HepG2 (cell line): ENCODE results near the gene U2AF2. TPM values are rescaled to one million over a fixed set of nuclear protein-coding genes. Genes with fewer than 3 reads are reported as not detected.

ENCODE experiments used
- FIP1L1 ChIP-seq: fragments of 200-400 bp; formaldehyde crosslinking; IDR thresholded peaks from 2 replicates; pipeline ENCODE4 v1.6.1; 2018; ENCODE audit warnings: low read depth, mild to moderate bottlenecking, low read length, moderate library complexity, borderline replicate concordance; ENCODE audit not compliant: insufficient read depth
- KMT2B ChIP-seq: IDR thresholded peaks from 2 replicates; pipeline ENCODE4 v1.6.1; 2016; ENCODE audit warnings: missing genetic modification reagents, missing compliant biosample characterization
- MZF1 ChIP-seq: sonication (generic); formaldehyde crosslinking; IDR thresholded peaks from 2 replicates; pipeline ENCODE4 v1.8.1; 2023; ENCODE audit warnings: mild to moderate bottlenecking, missing genetic modification reagents, borderline replicate concordance
- SMC3 ChIP-seq: IDR thresholded peaks from 2 replicates; pipeline ENCODE4 v1.6.1; 2011; ENCODE audit warnings: low read length, improper control_type of control experiment
- ZNF232 ChIP-seq: sonication (generic); formaldehyde crosslinking; IDR thresholded peaks from 2 replicates; pipeline ENCODE4 v1.4.0; 2020; ENCODE audit warnings: missing genetic modification reagents, borderline replicate concordance
- ZNF605 ChIP-seq: sonication (generic); formaldehyde crosslinking; IDR thresholded peaks from 2 replicates; pipeline ENCODE4 v1.8.0; 2022; ENCODE audit warnings: mild to moderate bottlenecking, missing genetic modification reagents
- ZNF839 ChIP-seq: sonication (generic); formaldehyde crosslinking; IDR thresholded peaks from 2 replicates; pipeline ENCODE4 v1.4.0; 2020; ENCODE audit warnings: missing genetic modification reagents, mild to moderate bottlenecking, borderline replicate concordance
- polyA plus RNA-seq, 8 experiments: library from polyadenylated mRNA; depleted of rRNA in 3 of 8; stranded (reverse) in 7 of 8; unstranded in 1 of 8; fragments of >200 nt; fragmentation: Illumina TruSeq in 4 of 8; extraction: Trizol in 4 of 8; gene quantifications; 2 replicates each; pipeline versions ENCODE4 v1.2.1 to v1.2.3, GENCODE V29; 2011 to 2016; ENCODE audit warnings: low read depth in 4 of 8, missing spikeins in 1 of 8, mixed read lengths in 1 of 8; ENCODE audit not compliant: insufficient read depth in 1 of 8
- total RNA-seq, 5 experiments: library from RNA; depleted of rRNA; stranded (reverse); fragments of >200 nt; fragmentation: Illumina TruSeq; extraction: Trizol; gene quantifications; 2 replicates each; pipeline ENCODE4 v1.2.3, GENCODE V29; 2016; ENCODE audit warnings: low read depth in 1 of 5
- TF ChIP-seq, protein P1 (sequence below), 2 experiments: fragments of 450-650 bp in 1 of 2; sonication (generic) in 1 of 2; formaldehyde crosslinking; IDR thresholded peaks; 2 replicates each; pipeline versions ENCODE4 v1.5.0 to v1.8.0; 2020 to 2022; ENCODE audit warnings: mild to moderate bottlenecking in 1 of 2, missing genetic modification reagents in 1 of 2
- TF ChIP-seq, protein P2 (sequence below), 2 experiments: fragments of 450-650 bp in 1 of 2; sonication (generic) in 1 of 2; formaldehyde crosslinking in 1 of 2; IDR thresholded peaks; 2 replicates each; pipeline versions ENCODE4 v1.6.1 to v1.8.0; 2016 to 2022; ENCODE audit warnings: antibody characterized with exemption in 1 of 2, mild to moderate bottlenecking in 1 of 2, missing genetic modification reagents in 1 of 2
- TF ChIP-seq, protein P3 (sequence below): sonication (generic); formaldehyde crosslinking; IDR thresholded peaks from 2 replicates; pipeline ENCODE4 v1.4.0; 2020; ENCODE audit warnings: missing genetic modification reagents, borderline replicate concordance
- TF ChIP-seq, protein P4 (sequence below): fragments of 450-650 bp; IDR thresholded peaks from 2 replicates; pipeline ENCODE4 v1.6.1; 2017

The U2AF2 gene
- total and polyA plus RNA-seq, 2 of the 13 experiments (the other 11 are each of a cell fraction or from before 2014, with no cell fraction given) = 84.3 to 124 TPM

DNA sequence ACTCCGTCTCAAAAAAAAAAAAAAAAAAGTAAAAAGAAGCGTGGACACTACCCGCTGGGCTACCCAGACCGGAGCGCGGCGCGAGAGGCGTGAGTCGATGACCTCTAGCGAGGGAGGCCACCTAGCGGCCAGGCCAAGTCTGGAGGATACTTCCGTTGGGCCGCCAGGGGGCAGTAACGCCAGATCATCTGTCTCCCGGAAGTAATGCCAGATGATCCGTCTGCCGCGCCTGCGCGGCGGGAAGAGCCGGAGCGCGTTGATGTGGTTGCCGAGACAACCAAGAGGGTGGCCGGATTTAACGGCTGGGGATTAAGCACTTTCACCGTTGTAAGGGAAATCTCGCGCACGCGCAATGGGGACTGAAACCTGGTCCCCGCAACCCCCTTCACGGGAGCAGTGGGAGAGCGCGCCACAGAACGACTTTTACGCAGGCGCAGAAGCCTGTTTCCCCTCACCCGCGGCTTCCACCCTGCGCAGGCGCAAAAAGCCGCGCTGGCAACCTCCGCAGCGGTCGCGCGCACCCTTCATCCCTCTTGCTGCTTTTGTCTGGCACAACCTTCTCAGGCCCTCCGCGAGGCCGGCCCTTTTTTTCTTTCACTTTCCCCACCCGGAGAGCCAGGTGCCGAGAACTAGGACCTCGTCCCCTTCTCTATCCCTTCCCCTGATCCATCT lies 1.0 kb upstream of the U2AF2 start (continued):
- TF ChIP-seq, protein P1, sequence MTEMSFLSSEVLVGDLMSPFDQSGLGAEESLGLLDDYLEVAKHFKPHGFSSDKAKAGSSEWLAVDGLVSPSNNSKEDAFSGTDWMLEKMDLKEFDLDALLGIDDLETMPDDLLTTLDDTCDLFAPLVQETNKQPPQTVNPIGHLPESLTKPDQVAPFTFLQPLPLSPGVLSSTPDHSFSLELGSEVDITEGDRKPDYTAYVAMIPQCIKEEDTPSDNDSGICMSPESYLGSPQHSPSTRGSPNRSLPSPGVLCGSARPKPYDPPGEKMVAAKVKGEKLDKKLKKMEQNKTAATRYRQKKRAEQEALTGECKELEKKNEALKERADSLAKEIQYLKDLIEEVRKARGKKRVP (CRISPR knock-in tag; IDR thresholded peaks at IDR 0.05) = 0 out of 4 replicates have a peak, but pooled peaks of 1 of the 2 experiments have one; percentile 54
- TF ChIP-seq, protein P2, sequence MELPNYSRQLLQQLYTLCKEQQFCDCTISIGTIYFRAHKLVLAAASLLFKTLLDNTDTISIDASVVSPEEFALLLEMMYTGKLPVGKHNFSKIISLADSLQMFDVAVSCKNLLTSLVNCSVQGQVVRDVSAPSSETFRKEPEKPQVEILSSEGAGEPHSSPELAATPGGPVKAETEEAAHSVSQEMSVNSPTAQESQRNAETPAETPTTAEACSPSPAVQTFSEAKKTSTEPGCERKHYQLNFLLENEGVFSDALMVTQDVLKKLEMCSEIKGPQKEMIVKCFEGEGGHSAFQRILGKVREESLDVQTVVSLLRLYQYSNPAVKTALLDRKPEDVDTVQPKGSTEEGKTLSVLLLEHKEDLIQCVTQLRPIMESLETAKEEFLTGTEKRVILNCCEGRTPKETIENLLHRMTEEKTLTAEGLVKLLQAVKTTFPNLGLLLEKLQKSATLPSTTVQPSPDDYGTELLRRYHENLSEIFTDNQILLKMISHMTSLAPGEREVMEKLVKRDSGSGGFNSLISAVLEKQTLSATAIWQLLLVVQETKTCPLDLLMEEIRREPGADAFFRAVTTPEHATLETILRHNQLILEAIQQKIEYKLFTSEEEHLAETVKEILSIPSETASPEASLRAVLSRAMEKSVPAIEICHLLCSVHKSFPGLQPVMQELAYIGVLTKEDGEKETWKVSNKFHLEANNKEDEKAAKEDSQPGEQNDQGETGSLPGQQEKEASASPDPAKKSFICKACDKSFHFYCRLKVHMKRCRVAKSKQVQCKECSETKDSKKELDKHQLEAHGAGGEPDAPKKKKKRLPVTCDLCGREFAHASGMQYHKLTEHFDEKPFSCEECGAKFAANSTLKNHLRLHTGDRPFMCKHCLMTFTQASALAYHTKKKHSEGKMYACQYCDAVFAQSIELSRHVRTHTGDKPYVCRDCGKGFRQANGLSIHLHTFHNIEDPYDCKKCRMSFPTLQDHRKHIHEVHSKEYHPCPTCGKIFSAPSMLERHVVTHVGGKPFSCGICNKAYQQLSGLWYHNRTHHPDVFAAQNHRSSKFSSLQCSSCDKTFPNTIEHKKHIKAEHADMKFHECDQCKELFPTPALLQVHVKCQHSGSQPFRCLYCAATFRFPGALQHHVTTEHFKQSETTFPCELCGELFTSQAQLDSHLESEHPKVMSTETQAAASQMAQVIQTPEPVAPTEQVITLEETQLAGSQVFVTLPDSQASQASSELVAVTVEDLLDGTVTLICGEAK (IDR thresholded peaks at IDR 0.05) = no peak
- TF ChIP-seq, protein P2 (CRISPR knock-in tag; IDR thresholded peaks at IDR 0.05) = no peak
- TF ChIP-seq SMC3 (peak; percentile 50; the same call in 1 of the 2 replicates), ZNF839 (CRISPR knock-in tag) (0 out of 2 replicates have a peak, but pooled peaks have one; percentile 64), KMT2B (CRISPR knock-in tag) (peak; percentile 6; the same call in 1 of the 2 replicates), ZNF232 (peak; percentile 14; the same call in 1 of the 2 replicates), FIP1L1 (peak; percentile 67; the same call in 1 of the 2 replicates), ZNF605 (CRISPR knock-in tag) (0 out of 2 replicates have a peak, but pooled peaks have one; percentile 42), MZF1 (CRISPR knock-in tag) (no peak)
- TF ChIP-seq, protein P3, sequence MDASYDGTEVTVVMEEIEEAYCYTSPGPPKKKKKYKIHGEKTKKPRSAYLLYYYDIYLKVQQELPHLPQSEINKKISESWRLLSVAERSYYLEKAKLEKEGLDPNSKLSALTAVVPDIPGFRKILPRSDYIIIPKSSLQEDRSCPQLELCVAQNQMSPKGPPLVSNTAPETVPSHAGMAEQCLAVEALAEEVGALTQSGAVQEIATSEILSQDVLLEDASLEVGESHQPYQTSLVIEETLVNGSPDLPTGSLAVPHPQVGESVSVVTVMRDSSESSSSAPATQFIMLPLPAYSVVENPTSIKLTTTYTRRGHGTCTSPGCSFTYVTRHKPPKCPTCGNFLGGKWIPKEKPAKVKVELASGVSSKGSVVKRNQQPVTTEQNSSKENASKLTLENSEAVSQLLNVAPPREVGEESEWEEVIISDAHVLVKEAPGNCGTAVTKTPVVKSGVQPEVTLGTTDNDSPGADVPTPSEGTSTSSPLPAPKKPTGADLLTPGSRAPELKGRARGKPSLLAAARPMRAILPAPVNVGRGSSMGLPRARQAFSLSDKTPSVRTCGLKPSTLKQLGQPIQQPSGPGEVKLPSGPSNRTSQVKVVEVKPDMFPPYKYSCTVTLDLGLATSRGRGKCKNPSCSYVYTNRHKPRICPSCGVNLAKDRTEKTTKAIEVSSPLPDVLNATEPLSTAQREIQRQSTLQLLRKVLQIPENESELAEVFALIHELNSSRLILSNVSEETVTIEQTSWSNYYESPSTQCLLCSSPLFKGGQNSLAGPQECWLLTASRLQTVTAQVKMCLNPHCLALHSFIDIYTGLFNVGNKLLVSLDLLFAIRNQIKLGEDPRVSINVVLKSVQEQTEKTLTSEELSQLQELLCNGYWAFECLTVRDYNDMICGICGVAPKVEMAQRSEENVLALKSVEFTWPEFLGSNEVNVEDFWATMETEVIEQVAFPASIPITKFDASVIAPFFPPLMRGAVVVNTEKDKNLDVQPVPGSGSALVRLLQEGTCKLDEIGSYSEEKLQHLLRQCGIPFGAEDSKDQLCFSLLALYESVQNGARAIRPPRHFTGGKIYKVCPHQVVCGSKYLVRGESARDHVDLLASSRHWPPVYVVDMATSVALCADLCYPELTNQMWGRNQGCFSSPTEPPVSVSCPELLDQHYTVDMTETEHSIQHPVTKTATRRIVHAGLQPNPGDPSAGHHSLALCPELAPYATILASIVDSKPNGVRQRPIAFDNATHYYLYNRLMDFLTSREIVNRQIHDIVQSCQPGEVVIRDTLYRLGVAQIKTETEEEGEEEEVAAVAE = no peak
- TF ChIP-seq, protein P4, sequence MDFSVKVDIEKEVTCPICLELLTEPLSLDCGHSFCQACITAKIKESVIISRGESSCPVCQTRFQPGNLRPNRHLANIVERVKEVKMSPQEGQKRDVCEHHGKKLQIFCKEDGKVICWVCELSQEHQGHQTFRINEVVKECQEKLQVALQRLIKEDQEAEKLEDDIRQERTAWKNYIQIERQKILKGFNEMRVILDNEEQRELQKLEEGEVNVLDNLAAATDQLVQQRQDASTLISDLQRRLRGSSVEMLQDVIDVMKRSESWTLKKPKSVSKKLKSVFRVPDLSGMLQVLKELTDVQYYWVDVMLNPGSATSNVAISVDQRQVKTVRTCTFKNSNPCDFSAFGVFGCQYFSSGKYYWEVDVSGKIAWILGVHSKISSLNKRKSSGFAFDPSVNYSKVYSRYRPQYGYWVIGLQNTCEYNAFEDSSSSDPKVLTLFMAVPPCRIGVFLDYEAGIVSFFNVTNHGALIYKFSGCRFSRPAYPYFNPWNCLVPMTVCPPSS = no peak
